NOMO-1 treated with dmso at 0.1 percent for 144 hours (cell line): Measurements from ENCODE around the gene SOWAHD.
"Not testable (repeated sequence)": the region's sequence is repeated elsewhere in the genome, so short reads cannot be mapped to it uniquely, and the experiment has no call there.

Experiments
- DNase-seq: peaks from one replicate; lab custom pipeline; 2025; ENCODE audit not compliant: unreplicated experiment; lab: John Stamatoyannopoulos, UW

Gene SOWAHD

GRCh38 chrX:119757979-119758730 is at the start of gene SOWAHD:
Gene SOWAHD, plus strand, starts transcription at chrX:119758588. Its CDS starts 80 bp downstream, at chrX:119758668.
- DNase-seq: peak; percentile 19

DNA sequence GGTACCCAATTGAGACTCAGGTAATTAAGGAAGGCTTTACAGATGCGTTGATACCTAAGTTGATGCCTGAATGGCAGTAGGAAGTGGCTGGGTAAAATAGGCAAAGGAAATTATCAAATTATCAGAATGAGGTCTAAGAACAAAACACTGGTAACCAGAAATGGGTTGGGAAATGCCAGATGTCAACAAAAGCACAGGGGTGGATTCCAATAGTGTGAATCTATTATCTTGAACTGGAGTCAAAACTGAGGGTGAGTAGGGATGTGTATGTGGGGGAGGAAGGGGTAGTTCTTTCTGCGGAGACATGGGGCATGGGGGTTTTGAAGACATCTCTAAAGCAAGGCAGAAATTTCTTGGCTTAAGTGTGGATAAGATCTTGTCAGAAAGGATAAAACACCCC is 49.5 kb upstream of the SOWAHD start:
- no peak for DNase-seq

GRCh38 chrX:119709630-119710029 is 48.8 kb upstream of the SOWAHD start:
- no peak for DNase-seq

DNA sequence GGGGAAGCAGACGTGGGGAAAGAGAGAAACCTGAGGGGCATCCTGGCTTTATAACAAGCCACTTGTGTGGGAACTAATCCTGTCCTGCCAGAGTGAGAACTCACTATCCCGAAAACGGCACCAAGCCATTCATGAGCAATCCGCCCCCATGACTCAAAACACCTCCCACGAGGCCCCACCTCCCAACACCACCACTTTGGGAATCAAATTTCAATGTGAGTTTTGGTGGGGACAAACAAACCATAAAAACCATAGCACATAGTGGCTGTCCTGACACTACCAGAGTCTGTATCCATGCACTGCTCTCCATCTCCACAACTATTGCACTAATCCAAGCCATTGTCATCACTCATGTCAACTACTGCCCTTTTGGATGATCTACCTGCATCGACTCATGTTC is 36.9 kb upstream of the SOWAHD start:
- DNase-seq: no peak

- DNase-seq: no peak
Measured at GRCh38 chrX:119721926-119722325, 36.5 kb upstream of the SOWAHD start.

GRCh38 chrX:119726900-119727555 is 31.4 kb upstream of the SOWAHD start:
- DNase-seq: peak; percentile 40

GRCh38 chrX:119728487-119728886 is 29.9 kb upstream of the SOWAHD start:
- DNase-seq: no peak

DNA sequence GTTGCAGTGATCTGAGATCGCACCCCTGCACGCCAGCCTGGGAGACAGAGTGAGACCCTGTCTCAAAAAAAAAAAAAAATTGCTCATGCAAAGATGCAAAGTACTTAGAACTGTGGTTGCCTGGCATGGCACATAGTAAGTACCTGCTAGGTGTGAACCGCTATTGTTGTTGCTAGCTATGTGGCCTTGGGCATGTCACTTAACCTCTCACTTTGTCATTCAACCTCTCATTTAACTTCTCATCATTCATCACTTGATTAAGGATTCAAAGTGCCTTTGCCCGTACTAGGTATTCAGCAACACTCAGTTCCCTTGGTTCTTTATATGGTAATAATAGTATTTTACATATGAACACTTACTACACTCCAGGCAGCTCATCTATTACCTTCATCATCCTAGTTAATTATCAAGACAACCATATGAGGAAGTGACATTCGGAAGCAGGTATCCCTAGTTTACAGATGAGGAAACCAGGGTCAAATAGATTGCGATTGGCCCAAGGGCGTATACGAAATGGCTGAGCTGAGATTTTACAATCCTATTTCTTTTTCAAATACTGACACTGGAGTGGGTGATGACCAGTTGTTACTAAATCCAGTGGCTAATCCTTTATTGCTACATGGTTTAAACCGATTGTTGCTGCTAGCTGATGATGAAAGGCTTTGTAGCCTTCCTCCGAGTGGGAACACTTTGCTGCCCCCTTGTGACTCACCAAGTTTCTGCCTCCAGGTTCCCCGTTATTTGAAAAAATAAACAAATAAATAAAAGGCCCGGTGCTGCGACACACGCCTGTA is 28.8 kb upstream of the SOWAHD start:
- peak; percentile 70 for DNase-seq

GRCh38 chrX:119734897-119735339 is 23.5 kb upstream of the SOWAHD start:
- DNase-seq: no peak

- no peak for DNase-seq
Measured at GRCh38 chrX:119735467-119735866, 22.9 kb upstream of the SOWAHD start.

GRCh38 chrX:119736206-119736764 is 22.1 kb upstream of the SOWAHD start:
- no peak for DNase-seq

- no peak for DNase-seq
Measured at GRCh38 chrX:119738742-119739141, 19.6 kb upstream of the SOWAHD start.

DNA sequence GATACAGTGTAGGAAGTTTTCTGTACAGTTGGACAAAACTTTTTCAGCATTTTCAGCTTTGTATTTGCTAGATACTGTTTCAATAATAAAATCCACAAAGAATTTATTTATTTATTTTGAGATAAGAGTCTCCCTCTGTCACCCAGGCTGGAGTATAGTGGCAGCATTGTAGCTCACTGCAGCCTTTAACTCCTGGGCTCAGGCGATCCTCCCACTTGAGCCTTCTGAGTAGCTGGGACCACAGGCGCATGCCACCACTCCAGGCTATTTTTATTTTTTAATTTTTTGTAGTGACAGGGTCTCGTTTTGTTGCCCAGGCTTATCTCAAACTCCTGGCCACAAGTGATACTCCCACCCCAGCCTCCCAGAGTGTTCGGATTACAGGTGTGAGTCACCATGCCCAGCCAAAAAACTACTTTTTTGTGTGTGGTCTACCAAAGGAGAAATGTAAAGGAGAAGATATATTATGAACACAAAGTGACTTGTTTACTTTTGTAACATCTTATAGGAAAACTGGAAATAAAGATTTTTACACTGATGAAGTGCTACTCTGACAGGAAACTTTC is 13.0 kb upstream of the SOWAHD start:
- no peak for DNase-seq

GRCh38 chrX:119750131-119750530 is 8.3 kb upstream of the SOWAHD start:
- not testable (repeated sequence) for DNase-seq

DNA sequence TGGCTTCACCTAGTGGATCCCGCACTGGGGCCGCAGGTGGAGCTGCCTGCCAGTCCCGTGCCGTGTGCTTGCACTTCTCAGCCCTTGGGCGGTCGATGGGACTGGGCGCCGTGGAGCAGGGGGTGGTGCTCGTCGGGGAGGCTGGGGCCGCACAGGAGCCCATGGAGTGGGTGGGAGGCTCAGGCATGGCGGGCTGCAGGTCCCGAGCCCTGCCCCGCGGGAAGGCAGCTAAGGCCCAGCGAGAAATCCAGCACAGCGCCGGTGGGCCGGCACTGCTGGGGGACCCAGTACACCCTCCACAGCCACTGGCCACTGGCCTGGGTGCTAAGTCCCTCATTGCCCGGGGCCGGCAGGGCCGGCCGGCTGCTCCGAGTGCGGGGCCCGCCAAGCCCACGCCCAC is 7.6 kb upstream of the SOWAHD start:
- DNase-seq: not testable (repeated sequence)

- DNase-seq: no peak
Measured at GRCh38 chrX:119753001-119753400, 5.4 kb upstream of the SOWAHD start.

DNA sequence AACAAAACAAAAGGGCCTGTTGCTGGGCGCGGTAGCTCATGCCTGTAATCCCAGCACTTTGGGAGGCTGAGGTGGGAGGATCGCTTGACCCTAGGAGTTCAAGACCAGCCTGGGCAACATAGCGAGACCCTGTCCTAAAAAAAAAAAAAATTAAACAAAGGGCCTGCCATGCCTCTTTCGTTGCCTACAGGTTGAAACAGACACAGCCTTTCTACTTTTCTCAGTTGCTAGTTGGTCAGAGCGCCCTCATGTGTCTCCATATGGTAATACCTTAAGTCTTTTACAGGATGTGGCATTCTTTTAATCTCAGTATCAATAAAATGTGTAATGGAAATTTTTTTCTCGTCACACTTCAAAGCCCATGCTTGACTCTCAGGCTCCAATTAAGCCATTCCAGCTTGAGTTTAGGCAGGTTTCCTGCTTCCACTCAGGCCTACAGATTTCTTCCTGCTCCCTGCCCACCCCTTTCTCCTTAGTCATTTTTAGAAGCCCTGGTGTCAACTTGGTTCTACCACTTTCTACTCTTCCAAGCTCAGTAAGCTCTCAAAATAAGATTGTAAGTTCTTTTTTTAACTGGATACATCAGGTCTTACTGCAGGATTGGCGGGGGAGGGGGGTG is 4.6 kb upstream of the SOWAHD start:
- DNase-seq: peak; percentile 34

GRCh38 chrX:119755981-119756533 is 2.3 kb upstream of the SOWAHD start:
- peak; percentile 68 for DNase-seq

- DNase-seq: no peak
Measured at GRCh38 chrX:119756926-119757635, 1.3 kb upstream of the SOWAHD start.

GRCh38 chrX:119757646-119757978 is 776 bp upstream of the SOWAHD start:
- DNase-seq: no peak
